GM13977 (cell line): Measurements from ENCODE around the gene ADISSP.

Experiments
- DNase-seq: peaks from one replicate; pipeline ENCODE4 v3.0.0; 2012; ENCODE audit warnings: low spot score
- in situ Hi-C: fragments of 300-500 bp; cut with MboI; formaldehyde crosslinking; loops from one replicate; pipeline ENCODE4 v1.12.0; 2022; ENCODE audit warnings: low sequenced_read_pairs, low pct_unique_long_range_greater_than_20kb, mixed read lengths, inconsistent platforms; ENCODE audit not compliant: unreplicated experiment
- TF ChIP-seq, protein P1 (sequence below): IDR thresholded peaks from 2 replicates; pipeline ENCODE4 v1.5.1; 2012; ENCODE audit warnings: mild to moderate bottlenecking, control low read depth; ENCODE audit not compliant: insufficient read depth; ENCODE audit errors: extremely low read depth, missing control alignments

The ADISSP gene

DNA sequence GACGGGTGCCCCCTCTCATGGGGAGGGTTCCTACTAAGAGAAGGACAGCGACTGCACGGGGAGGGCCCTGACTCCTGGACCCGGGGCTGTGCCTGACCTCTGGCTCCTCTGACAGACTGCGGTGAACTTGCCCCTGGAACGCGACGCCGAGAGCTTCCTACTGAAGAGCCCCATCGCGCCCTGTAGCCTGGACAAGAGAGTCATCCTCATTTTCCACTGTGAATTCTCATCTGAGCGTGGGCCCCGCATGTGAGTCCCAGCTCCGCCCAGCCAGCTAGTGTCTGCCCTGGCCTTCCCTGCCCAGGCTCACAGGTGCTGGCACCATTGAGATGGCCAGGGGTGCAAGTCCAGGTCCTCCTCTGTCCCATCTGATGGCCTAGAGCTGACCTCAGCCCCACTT lies 35.7 kb upstream of the ADISSP start:
- DNase-seq: no peak
- in situ Hi-C loops: no loop called here
- TF ChIP-seq, protein P1, sequence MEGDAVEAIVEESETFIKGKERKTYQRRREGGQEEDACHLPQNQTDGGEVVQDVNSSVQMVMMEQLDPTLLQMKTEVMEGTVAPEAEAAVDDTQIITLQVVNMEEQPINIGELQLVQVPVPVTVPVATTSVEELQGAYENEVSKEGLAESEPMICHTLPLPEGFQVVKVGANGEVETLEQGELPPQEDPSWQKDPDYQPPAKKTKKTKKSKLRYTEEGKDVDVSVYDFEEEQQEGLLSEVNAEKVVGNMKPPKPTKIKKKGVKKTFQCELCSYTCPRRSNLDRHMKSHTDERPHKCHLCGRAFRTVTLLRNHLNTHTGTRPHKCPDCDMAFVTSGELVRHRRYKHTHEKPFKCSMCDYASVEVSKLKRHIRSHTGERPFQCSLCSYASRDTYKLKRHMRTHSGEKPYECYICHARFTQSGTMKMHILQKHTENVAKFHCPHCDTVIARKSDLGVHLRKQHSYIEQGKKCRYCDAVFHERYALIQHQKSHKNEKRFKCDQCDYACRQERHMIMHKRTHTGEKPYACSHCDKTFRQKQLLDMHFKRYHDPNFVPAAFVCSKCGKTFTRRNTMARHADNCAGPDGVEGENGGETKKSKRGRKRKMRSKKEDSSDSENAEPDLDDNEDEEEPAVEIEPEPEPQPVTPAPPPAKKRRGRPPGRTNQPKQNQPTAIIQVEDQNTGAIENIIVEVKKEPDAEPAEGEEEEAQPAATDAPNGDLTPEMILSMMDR: no peak

DNA sequence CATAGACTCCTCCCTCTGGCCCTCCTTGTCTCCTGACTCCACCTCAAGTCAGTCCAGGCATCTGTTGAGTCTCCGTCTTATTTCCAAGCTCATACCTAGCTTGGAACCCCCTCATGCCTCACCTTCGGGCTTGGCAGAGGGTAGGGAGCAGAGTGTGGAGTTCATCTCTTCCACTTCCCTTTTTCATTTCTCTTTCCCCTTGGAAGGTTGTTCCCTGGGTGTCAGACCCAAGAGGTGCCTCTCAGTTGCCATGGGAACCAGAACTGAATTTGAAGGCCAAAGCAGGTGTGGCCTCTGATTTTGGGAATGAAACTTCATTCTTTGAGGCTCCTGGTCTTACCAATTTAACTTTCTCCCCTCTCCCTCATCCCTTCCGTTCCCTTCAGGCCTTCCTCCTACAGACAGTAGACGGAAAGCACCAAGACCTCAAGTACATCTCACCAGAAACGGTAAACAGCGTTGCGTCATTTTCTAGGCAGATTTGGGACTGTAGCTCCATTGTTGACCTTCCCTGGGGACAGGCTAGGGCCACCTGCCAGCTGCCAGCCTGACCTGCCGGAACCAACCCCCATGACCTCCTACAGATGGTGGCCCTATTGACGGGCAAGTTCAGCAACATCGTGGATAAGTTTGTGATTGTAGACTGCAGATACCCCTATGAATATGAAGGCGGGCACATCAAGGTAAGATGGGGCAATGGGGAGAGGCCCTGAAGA lies 35.1 kb upstream of the ADISSP start:
- DNase-seq: no peak
- in situ Hi-C loops: no loop called here
- TF ChIP-seq, protein P1: no peak

DNA sequence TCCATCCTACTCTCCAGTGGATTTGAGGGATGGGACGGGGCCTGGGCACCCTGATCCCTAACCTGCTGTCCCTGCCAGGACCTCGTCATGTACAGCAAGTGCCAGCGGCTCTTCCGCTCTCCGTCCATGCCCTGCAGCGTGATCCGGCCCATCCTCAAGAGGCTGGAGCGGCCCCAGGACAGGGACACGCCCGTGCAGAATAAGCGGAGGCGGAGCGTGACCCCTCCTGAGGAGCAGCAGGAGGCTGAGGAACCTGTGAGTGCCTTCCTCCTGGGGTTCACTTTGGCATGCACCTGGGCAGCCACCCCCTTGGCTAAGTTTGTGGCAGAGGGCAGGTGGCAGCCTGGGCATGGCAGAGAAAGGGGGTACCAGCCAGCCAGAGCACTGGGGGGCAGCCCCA lies 34.3 kb upstream of the ADISSP start:
- TF ChIP-seq, protein P1: no peak
- in situ Hi-C loops: no loop called here
- DNase-seq: no peak

DNA sequence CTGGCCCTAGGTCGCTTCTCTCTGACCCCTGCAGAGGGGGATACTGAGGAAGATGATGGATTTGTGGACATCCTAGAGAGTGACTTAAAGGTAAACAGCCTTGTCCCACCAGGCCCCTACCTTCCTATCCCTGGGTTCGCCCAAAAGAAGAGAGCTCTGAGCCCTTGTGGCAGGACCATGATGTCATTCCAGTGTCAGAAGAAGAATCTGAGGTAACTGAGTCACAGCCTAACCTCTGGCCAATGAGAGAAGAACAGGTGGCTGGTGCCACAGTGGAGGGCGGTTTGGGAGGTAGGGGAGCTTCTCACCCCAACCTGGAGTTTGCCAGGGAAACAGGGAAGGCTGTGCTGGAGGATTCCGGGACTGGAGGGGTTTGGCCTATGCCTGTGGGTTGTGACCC lies 33.7 kb upstream of the ADISSP start:
- TF ChIP-seq, protein P1: no peak
- in situ Hi-C loops: no loop called here
- no peak for DNase-seq

DNA sequence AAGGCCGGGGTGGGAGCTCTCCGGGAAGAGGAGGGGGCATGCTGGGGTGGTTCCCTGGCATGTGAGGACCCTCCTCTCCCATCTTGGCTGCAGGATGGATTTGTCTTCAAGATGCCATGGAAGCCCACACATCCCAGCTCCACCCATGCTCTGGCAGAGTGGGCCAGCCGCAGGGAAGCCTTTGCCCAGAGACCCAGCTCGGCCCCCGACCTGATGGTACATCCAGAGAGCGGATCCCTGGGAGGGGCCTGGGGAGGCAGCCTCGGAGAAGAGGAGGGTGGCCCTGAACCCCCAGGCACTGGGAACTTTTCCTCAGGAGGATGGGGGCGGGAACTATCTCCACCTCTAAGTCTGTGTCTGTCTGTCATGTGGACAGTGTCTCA lies 33.3 kb upstream of the ADISSP start:
- DNase-seq: no peak
- in situ Hi-C loops: no loop called here
- TF ChIP-seq, protein P1: no peak

DNA sequence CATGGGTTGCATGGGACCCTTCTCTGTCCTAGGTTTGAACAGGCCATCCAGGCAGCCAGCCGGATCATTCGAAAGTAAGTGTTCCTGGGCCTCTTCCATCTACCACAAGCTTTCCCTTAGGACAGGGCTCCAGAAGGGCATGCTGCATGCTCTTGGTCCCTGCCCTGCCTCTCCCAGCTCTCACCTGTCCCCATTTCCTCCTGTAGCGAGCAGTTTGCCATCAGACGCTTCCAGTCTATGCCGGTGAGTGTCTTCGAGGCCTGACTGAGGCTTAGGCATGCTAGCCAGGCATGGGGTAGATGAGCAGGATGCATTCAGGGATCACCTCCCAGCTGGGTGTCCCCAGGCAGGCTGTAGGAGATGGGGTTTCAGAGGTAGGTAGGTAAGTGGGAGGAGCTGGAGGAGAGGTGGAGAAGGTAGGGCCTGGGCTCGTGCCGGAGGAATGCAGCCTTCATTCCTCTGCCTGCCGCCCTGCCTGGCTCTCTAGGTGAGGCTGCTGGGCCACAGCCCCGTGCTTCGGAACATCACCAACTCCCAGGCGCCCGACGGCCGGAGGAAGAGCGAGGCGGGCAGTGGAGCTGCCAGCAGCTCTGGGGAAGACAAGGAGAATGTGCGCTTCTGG lies 32.8 kb upstream of the ADISSP start:
- no peak for DNase-seq
- TF ChIP-seq, protein P1: no peak
- in situ Hi-C loops: no loop called here

DNA sequence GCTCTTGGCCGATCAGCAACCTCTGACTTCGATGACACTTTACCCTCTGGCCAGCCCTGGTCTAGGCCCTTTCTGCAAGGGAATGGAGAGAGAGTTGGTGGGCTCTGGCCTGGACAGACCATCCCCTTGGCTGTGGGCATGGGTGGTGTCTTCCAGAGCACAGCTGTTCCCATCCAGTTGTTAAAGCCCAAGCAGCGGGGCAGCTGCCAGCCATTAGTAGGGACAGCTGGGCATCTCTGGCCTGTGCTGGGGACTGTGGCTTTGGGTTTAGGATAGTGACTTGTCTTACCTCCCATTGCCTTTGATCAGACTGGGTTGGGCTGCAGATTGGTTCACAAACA lies 31.3 kb upstream of the ADISSP start:
- in situ Hi-C loops: no loop called here
- TF ChIP-seq, protein P1: no peak
- no peak for DNase-seq
